ENCODE measurements around the gene CALB2.
"Not testable (repeated sequence)": the region's sequence is repeated elsewhere in the genome, so short reads cannot be mapped to it uniquely, and the experiment has no call there.

The CALB2 gene

DNA sequence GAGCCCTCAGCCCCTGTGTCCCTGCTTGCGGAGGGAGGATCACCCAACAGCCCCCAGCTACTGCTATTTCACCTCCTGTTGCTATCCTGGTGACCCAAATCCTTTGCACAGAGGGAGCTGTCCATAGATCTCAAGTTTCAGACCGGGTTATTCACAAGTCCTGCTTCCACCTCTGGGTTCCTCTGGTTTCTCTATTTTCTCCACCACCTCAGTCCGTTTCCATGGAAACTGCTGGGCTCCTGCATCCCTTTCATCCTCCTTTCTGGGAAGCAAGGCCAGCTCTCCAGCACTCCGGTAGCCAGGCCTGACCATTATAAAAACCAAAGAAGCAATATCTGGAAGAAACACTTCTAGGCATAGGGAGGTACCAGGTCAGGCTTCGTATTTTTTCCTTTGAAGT is 4.8 kb upstream of the CALB2 start:
- DNase-seq: no peak

DNA sequence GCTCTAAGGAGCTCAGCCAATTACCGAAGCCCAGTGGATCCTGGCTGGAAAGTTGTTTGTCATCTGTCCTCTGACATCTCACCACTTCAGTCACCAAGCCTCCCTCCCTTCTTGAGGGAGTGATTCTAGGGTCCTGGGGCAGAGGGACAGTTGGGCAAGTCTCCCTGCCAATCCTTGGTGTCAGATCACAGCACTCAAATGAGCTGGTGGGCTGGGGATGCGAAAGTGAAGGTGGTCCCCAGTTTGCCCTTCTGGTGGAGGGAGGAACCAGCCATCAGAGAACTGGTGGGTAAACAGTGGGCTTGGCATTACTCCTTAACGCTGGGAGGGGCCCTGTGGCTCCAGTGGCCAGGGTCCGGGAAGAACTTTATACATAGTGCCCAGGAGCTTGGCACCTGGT is 4.4 kb upstream of the CALB2 start:
- no peak for DNase-seq

DNA sequence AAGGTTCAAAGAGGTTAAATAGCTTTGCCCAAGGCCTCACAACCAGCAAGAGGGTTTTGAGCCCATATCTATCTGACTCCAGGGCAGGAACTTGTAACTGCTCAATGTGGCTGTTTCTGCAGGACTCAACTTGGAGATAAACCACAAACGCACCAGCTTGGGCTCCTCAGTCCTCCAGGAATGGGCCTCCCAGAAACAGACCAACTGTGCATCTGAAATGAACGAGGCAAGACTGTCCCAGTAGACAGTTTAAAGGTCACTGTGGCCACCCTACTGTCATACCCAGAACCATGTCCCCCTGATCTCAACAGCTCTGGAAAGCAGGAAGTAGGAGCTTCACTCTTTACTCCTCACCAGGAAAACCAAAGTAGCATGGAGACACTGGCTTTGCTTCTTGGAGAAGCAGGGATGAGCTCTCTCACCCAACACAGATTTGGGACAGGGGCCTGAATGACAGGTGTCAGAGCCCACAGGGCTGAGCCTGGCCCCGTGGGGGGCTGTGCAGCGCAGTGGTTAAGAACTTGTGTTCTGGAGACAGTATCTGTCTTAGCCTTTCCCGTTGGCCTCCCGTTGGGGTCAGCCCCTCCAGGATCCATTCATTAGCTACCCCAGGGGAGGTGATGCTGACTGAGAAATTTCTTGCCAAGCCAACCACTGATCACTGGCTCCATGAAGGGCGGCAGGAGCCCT is 2.3 kb upstream of the CALB2 start:
- DNase-seq: no peak

DNA sequence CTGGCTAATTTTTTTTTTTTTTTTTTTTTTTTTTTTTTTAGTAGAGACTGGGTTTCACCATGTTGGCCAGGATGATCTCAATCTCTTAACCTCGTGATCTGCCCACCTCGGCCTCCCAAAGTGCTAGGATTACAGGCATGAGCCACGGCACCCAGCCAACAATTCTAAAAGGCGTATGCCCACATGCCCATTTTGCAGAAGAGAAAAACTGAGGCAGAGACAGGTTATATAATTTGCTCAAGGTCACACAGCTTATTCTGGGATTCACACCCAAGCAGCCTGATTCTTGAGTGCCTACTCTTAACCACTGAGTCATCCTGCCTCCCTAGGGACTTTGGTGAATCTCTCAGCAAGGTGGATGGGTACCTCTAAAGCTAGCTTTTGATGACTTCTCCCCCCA is 1.6 kb upstream of the CALB2 start:
- not testable (repeated sequence) for DNase-seq

DNA sequence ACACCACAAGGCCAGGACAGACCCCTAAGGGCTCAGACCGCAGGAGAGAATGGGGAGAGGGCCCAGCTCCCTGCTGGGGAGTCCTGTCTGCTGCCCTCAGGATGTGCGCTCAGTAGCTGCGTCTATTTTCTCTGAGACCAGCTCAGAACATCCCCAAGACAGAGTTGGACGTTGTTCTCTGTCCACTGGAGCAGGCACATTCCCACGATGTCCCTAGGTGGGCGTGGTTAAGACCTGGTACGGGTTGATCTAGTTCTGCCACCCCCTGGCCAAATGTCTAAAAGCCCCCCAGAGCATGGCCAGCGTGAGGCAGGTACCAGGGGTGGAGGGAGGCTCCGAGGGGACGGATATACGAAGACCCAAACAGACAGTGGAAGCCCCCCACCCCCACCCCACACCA is 842 bp upstream of the CALB2 start:
- no peak for DNase-seq

DNA sequence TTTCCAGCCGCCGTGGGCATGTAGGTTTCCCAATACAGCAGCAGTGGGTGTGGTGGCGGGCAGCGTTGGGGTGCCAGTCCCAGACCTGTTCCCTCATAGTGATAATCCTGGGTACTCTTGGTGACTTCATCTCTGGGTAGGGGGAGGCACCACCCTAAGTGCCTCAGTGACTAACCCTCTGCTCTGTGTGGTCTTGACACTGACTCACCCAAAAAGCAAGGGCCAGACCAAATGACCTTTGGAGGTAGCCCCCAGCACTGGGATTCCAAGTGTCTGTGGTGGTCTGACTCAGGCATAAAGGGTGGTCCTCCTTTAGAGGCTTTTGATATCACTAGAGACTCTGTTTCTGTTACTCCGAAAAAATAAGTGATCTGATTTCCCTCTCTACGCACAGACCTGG is 908 bp downstream of the CALB2 start:
- DNase-seq: no peak

DNA sequence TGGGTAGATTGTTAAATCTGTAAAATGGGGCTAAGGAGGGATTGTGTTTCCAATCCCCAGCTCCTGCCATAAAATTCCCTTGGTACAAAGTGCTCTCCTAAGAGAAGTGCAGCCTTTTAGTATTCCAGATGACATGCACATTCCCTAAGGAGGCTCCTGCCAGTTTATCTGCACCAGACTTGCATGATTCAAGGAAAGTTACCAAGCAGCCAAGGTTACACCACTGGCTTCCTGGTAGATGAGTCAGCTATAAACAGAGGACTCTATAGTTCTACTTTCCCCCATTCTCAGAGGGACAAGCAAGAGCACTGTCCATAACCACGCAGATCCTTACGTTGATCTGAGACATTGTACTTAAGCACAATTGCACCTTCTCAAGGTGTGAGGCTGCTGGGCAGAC is 1.9 kb downstream of the CALB2 start:
- no peak for DNase-seq

DNA sequence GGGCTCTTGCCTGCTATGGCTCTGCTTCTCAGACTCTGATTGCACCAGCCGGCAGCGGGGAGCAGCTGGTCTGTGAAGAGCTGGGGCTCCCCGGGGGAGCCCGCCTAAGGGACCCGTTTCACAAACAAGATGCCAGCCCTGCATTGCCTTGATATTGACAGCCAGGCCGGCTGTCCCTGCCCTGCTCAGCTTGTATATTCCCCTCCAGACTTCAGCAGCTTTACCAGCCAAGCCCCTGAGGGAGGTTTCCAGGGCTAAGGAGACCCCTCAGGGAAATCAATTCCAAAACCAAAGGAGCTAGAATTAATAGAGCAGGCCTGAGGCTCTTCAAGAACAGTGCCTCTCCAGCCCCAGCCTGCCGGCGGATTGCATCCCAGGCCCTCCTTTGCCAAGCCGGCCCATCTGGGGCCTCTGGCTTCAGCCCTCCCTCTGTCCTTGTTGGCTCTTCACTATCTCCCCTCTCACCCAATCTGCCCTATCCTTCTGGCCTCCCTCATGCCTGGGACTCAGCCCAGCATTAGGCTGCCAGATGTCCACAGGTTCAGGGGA is 5.7 kb downstream of the CALB2 start:
- no peak for DNase-seq

DNA sequence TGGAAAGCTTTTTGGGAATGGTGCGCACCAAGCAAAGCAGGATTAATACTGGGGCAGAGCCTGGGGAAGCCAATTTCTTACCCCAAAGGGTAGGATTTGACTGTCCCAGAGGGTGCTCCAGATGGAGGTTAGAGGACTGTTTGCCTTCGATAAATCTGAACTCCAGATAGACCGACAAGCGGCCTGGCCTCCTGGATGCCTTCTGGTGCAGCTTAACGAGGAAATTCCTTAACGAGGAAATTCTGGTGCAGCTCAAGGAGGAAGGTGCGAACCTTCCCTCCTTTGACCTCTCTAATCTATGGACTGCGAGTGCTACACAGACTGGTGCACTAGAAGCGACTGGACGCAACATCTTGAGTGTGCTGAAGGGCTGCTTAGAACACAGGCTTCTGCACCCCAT is 6.5 kb downstream of the CALB2 start:
- DNase-seq: no peak

DNA sequence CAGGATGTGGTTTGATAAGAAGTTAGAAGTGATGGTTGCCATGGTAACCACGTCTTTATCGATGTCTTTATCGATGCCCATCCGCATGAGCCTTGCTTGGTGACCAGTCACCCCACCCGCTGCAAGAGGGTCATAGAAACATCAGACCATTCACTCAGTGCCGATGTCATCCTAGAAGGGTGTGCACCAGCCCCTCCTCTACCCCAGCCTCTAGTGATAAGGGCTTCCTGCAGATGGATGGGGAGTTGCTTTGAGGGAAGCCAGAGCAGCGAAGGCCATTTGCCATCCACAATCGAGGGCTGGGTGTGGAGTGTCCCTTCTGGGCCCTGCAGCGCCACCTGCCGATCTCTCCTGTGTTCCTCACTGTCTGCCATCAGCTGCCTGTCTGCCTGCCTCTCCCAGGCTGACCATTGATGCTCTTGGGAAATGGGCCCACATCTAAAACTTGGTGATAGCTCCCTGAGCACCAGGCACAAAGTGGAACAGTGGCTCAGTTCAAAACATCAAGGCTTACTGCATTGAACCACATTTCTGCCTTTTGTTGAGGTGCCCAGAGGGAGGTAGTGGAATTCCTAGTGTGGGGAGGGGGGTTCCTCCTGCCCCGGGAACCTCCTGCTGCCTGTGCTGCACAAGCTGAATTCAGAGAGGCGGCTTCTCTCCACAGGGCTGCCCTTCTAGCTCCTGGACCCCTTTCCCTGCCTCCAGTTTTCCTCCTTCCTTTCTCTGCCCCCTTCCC is 8.9 kb downstream of the CALB2 start:
- no peak for DNase-seq

DNA sequence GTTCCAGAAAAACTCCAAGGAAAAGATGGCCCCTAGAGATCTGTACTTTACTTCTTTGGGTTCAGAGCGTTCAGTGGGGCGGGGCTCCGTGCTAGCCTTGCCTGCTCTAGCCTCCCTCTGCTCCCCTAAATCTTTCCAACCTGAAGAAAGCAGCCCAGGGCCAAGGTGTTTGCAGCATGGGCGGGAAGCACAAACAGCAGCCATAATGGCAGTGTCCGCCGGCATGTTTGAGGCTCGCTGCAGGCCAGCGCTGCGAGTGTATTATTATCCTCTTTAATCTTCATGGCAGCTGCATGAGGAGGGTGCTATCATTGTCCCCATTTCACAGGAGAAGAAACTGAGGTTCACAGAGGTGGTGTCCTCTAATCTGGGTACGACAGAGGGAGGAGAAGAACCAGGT is 10.4 kb downstream of the CALB2 start:
- no peak for DNase-seq

DNA sequence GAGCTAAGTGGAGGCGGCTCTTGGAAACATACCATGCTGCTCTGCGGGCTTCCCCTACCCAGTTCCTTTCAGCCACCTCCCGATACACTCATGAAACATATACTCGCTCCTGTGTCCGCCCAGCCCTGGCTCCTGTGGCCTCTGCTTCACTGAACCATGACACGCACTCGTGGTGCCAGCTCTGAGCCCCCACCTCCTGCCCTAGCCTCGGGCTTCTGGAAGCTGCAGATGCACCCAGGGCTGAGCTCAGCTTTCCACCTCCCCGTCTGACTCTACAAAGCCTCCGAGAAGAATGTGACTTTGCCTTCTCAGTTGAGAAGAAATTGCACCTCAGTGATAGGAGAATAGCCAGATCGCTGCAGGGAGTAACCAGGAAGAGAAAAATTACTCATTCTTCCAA is 11.0 kb downstream of the CALB2 start:
- DNase-seq: no peak

DNA sequence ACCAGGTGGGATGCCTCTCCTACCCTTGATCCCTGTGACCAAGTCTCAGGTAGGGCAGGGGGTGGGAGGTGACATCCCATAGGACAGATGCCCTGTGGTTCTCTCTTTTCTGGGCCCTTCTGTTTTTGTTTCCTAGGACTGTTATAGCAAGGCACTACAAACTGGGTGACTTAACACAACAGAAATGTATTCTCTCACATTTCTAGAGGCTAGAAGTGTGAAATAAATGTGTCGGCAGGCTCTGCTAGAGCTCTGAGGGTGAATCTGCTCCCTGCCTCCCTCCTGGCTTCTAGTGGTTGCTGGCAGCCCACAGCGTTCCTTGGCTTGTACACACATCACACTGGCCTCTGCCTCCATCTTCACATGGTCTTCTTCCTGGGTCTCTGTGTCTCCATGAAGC is 12.7 kb downstream of the CALB2 start:
- DNase-seq: no peak

DNA sequence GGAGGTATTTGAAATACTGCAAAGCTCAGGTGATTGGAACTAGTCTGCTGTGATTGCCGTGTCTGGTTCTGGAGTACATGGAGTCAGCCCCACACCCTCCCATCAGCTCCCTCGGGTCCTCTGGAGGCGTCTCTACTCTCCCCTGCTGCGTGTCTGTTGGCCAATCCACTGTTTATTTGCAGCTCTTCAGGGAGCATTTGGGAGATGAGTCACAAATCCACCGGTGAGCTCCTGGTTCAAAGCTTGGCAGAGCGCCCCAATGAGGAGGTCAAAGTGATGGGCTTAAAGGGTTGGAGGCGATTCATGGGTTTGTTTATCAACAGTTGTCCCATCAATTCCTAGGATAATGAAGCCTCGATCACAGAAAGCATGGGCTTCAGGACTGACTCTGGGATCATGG is 14.6 kb downstream of the CALB2 start:
- DNase-seq: no peak

DNA sequence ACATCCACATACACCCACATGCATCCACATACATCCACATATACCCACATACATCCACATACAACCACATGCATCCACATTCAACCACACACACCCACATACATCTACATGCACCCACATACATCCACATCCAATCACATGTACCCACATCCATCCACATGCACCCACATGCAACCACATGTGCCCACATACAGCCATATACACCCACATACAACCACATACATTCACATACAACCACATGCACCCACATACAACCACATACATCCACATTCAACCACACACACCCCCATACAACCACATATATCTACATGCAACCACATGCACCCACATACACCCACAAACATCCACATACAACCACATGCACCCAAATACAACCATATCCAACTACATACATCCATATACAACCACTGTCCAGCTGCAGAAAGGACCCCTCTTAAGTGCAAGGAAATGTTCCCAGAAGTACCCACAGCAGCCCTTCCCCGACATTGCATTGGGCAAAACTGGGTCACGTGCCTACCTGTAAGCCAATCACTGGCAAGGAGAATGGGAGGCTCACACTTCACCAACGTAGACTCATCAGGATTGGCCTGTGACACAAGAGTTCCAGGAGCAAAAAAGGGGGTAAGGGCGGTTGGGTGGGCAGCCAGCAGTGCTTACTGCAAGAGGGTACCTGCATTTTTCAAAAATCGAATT is 18.1 kb downstream of the CALB2 start:
- no peak for DNase-seq

DNA sequence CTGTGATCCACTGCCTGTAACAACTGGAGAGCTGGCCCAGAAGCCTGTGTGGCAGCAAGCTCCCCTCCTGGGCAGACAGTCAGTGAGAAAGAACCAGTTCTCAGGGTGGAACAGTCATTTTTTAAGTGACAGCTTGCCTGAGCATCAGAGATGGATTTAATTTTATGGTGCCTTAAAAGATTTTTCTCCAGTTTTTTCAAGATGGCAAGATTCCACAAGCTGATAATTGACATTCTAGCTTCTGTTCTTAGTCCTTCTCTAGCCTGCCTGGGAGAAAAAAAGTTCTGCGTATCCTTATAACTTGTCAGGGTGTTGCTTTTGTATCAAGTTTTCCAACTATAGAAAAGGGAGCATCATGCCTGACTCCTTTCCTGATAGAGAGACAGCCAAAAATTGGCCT is 21.2 kb downstream of the CALB2 start:
- DNase-seq: no peak

DNA sequence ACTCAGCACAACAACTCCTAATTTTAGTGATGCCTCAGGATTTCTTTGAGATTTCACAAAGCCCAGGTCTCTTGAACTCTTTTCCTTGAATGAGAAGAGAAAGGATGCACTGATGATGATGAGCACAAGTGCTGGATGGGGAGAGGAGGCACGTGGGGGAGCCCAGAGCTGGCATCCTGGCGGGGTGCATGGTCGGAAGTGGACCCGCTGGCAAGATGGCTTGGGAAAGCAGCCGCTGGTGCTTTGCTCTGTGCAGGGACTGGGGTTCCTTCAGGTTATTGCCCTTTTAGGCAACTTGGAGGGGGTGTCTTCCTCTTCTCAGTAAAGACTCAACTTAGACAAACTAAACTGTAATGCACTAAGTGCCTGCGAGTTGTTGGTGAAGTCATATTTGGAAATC is 22.3 kb downstream of the CALB2 start:
- DNase-seq: no peak

DNA sequence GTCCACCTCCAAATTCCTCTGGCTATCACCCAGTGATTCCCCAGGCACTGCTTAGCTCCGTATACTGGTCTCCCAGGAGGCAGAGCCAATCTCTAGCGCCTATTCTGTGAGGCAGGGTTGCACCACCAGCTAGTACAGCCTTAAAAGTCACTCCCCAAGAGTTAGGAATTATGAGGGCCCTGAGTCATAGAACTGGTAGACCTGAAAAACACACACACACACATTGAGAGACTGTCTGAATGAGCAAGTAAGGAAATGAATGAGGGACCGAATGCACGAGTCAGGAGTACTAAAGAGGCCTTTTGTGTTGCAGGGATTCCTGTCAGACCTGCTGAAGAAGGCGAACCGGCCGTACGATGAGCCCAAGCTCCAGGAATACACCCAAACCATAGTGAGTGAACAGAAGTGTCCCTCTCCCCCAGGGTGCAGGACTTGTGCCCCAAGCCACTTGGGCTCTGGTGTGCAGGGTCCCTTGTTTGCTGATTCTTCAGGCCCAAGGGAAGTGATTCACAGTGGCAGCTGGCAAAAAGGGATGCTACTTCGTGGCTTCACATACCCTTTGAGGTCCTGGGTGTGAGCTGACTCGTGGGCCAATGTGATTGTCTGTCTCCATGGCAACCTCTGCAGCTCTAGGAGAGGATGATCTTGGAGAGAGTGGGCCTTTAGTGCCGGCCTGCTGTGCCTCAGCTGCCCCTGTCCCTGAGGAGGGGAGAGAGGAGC is 24.7 kb downstream of the CALB2 start:
- no peak for DNase-seq

DNA sequence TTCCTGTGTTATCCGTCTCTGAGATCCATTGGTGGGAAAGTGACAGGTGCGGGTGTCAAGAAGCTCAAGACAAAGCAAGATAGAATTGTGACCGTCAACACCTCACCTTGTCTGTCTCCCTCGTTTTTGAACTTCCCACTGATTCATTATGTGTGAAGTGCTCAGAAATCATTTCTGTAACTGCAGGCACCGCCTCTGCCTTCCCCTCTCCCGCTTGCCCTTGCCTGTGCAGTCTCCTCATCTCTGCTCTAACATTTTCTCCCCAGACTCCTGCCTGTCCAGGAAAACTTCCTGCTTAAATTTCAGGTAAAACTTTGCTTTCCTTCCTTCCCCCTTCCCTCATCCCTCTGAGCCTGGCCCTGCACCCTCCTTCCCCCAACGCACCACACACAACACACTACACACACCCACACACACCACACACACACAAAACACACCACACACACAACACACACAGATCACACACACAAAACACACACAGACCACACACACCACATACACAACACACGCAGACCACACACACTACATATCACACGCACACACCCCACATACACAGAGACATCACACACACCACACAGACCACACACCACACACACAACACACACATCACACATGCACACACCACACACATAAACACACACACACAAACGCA is 25.7 kb downstream of the CALB2 start:
- no peak for DNase-seq

DNA sequence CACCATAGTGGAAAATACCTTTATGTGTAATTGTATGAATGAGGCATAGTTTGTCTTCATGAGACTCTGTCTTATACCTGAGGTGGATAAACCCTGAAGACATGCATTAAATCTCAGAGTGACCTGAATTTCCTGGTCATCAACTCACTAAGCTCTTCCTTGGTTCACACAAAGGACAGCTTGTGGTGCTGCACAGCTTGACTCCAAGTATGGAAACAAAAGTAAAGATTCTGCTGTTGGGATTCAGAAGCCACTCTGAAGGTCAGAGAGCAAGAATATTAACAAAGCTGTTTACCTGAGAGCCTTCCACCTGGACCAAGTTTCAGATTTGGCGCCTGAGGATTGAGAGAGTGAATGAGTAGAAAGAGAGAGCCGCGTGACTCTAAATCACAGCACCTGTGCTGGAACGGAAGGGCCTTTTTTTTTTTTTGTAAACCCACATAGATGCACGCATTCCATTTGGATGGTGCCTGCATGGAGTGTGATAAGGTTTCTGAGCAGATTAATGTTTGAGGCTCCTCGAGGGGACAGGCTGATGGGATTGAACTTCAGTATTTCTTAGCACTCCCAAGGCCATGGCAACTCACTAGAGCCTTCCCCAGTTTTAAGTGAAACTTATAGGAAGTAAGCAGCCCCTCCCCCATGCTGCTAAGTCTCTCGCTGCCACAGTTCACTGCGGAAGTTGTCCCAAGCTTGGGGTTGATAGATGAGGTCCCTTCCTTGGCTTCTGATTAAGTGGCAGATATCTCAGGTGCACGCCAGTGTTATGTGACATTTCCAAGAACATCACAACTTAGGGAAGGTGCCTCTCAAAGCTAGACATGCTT is 28.7 kb downstream of the CALB2 start:
- no peak for DNase-seq

DNA sequence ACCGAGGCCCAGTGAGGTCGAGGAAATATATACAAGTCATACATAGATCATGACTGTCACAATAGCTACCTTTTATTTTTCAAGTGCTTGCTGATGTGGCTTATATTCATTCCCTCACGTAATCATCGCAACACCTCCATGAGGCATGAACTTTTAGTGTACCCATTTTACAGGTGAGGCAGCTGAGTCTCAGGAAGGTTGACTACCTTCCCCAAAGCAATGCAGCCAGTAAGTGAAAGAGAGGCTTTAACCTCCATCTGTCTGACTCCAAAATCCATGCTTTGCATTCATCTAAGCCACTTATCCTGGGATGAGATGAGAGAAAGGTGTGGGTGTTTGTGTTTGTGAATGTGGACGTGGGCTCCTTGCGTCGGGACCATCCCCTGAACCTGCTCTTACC is 30.8 kb downstream of the CALB2 start:
- no peak for DNase-seq

DNA sequence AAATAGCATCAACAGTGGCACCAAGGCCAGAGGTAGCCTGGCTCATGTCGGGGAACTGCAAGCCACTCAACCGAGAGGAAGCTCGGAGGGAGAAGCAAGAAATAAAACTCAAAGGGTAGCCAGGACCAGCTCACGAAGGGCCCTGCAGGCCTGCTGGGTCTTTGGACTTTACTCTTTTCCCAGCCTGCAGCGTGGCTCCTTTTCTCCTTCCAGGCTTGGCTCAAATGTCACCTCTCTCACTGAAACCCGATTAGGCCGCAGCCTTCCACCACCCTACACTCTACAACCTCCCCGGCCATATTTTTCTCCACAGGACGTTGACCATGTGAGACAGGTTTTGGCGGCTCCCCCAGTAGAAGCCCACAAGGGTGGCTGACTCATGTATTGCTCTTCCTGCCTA is 38.1 kb downstream of the CALB2 start:
- no peak for DNase-seq
